Osteocyte (in vitro differentiated cells): Measurements from ENCODE around the gene RAB27B. TPM values are rescaled to one million over a fixed set of nuclear protein-coding genes. Genes with fewer than 3 reads are reported as not detected.

Source experiments
- DNase-seq: peaks from one replicate; pipeline ENCODE4 v3.0.0; 2021; ENCODE audit warnings: mixed read lengths; ENCODE audit not compliant: unreplicated experiment; ENCODE audit errors: extremely low spot score
- H3K27ac Mint-ChIP-seq: one replicate; pipeline ENCODE4 v1.8.0; 2021; ENCODE audit warnings: mild to moderate bottlenecking, mixed read lengths; ENCODE audit not compliant: unreplicated experiment
- H3K27me3 Mint-ChIP-seq: one replicate; pipeline ENCODE4 v1.8.0; 2021; ENCODE audit warnings: mixed read lengths; ENCODE audit not compliant: unreplicated experiment
- H3K36me3 Mint-ChIP-seq: one replicate; pipeline ENCODE4 v1.8.0; 2021; ENCODE audit warnings: mixed read lengths; ENCODE audit not compliant: unreplicated experiment
- H3K4me1 Mint-ChIP-seq: one replicate; pipeline ENCODE4 v1.8.0; 2021; ENCODE audit warnings: mixed read lengths; ENCODE audit not compliant: unreplicated experiment
- H3K4me3 Mint-ChIP-seq: one replicate; pipeline ENCODE4 v1.8.0; 2021; ENCODE audit warnings: mild to moderate bottlenecking, moderate library complexity, mixed read lengths; ENCODE audit not compliant: unreplicated experiment
- H3K9me3 Mint-ChIP-seq: one replicate; pipeline ENCODE4 v1.8.0; 2021; ENCODE audit warnings: mixed read lengths; ENCODE audit not compliant: unreplicated experiment
- CTCF ChIP-seq: fragments of 200-600 bp; sonication (generic); IDR thresholded peaks from 2 replicates; pipeline ENCODE4 v1.5.0; 2021; ENCODE audit warnings: antibody characterized with exemption, mild to moderate bottlenecking, moderate library complexity
- total RNA-seq: library from RNA; stranded (reverse); gene quantifications from 2 replicates; pipeline ENCODE4 v1.2.1, GENCODE V29; 2021

The RAB27B gene
- total RNA-seq, 1 donor from 2014 or later = 1.9 TPM

GRCh38 chr18:54872681-54873080, 44.4 kb downstream of the RAB27B start:
- Mint-ChIP-seq H3K4me1 (no peaks in the 10 kb centered on the region), H3K36me3 (no peaks in the 10 kb centered on the region), H3K9me3 (peaks cover 7% of the 10 kb centered on the region), H3K4me3 (no peak overlapping the region), H3K27me3 (peaks cover 21% of the 10 kb centered on the region), H3K27ac (no peak overlapping the region)
- DNase-seq = no peak
- TF ChIP-seq CTCF = no peak

- Mint-ChIP-seq H3K4me1 (no peaks in the 10 kb centered on the region), H3K27me3 (peaks cover 19% of the 10 kb centered on the region), H3K27ac (no peak overlapping the region), H3K36me3 (no peaks in the 10 kb centered on the region), H3K9me3 (peaks cover 7% of the 10 kb centered on the region), H3K4me3 (no peak overlapping the region)
- no peak for TF ChIP-seq CTCF
- no peak for DNase-seq
Observed at GRCh38 chr18:54873884-54874255, 45.6 kb downstream of the RAB27B start.

GRCh38 chr18:54875063-54875462, 46.8 kb downstream of the RAB27B start:
- Mint-ChIP-seq H3K4me1 (no peaks in the 10 kb centered on the region), H3K36me3 (no peaks in the 10 kb centered on the region), H3K27me3 (peaks cover 19% of the 10 kb centered on the region), H3K27ac (no peak overlapping the region), H3K4me3 (no peak overlapping the region), H3K9me3 (peaks cover 6% of the 10 kb centered on the region)
- DNase-seq = no peak
- no peak for TF ChIP-seq CTCF

GRCh38 chr18:54877076-54877475, 48.8 kb downstream of the RAB27B start:
- no peaks in the 10 kb centered on the region for H3K36me3 Mint-ChIP-seq
- no peaks in the 10 kb centered on the region for H3K4me1 Mint-ChIP-seq
- no peaks in the 10 kb centered on the region for H3K9me3 Mint-ChIP-seq
- no peak overlapping the region for H3K27ac Mint-ChIP-seq
- TF ChIP-seq CTCF = no peak
- no peak for DNase-seq
- no peak overlapping the region for H3K4me3 Mint-ChIP-seq
- H3K27me3 Mint-ChIP-seq = peaks cover 19% of the 10 kb centered on the region

GRCh38 chr18:54878159-54878622, 49.9 kb downstream of the RAB27B start:
- no peak for TF ChIP-seq CTCF
- H3K27ac Mint-ChIP-seq = no peak overlapping the region
- no peaks in the 10 kb centered on the region for H3K4me1 Mint-ChIP-seq
- peaks cover 28% of the 10 kb centered on the region for H3K27me3 Mint-ChIP-seq
- no peak for DNase-seq
- no peak overlapping the region for H3K4me3 Mint-ChIP-seq
- no peaks in the 10 kb centered on the region for H3K36me3 Mint-ChIP-seq
- no peaks in the 10 kb centered on the region for H3K9me3 Mint-ChIP-seq
